H9 (cell line): ENCODE results near the gene TREML4. TPM values are rescaled to one million over a fixed set of nuclear protein-coding genes. Genes with fewer than 3 reads are reported as not detected.
A peak's percentile ranks its signal among the peaks of the same experiment; 100 is the strongest.

Experiments
- DNase-seq: peaks from one replicate; pipeline ENCODE4 v3.0.0-alpha.2; 2017
- H2AFZ ChIP-seq: one replicate; pipeline ENCODE4 v1.6.1; 2013; ENCODE audit warnings: mild to moderate bottlenecking, low read length, control low read depth, moderate library complexity
- H2AK5ac ChIP-seq: 2 replicates; pipeline ENCODE4 v1.6.1; 2013; ENCODE audit warnings: low read length, control low read depth, mixed read lengths; ENCODE audit not compliant: insufficient read length
- H2BK120ac ChIP-seq: one replicate; pipeline ENCODE4 v1.6.1; 2013; ENCODE audit warnings: low read depth, mild to moderate bottlenecking, low read length, control low read depth, inconsistent platforms; ENCODE audit not compliant: poor library complexity, severe bottlenecking
- H2BK12ac ChIP-seq: 2 replicates; pipeline ENCODE4 v1.6.1; 2013; ENCODE audit warnings: low read length, control low read depth, mixed read lengths, low read depth; ENCODE audit not compliant: insufficient read length
- H2BK15ac ChIP-seq: 2 replicates; pipeline ENCODE4 v1.6.1; 2013; ENCODE audit warnings: low read depth, low read length, control low read depth
- H2BK20ac ChIP-seq: one replicate; pipeline ENCODE4 v1.6.1; 2013; ENCODE audit warnings: low read depth, mild to moderate bottlenecking, low read length, control low read depth, inconsistent platforms; ENCODE audit not compliant: poor library complexity, severe bottlenecking
- H2BK5ac ChIP-seq: 2 replicates; pipeline ENCODE4 v1.6.1; 2013; ENCODE audit warnings: low read length, control low read depth, mixed read lengths; ENCODE audit not compliant: insufficient read length
- H3K14ac ChIP-seq: 2 replicates; pipeline ENCODE4 v1.6.1; 2013; ENCODE audit warnings: low read length, control low read depth; ENCODE audit not compliant: insufficient read depth
- H3K18ac ChIP-seq: 2 replicates; pipeline ENCODE4 v1.6.1; 2013; ENCODE audit warnings: low read depth, mild to moderate bottlenecking, mixed read lengths, low read length, control low read depth; ENCODE audit not compliant: insufficient read length
- H3K23ac ChIP-seq: 2 replicates; pipeline ENCODE4 v1.6.1; 2013; ENCODE audit warnings: low read length, control low read depth, mixed read lengths, low read depth; ENCODE audit not compliant: insufficient read length
- H3K23me2 ChIP-seq: 2 replicates; pipeline ENCODE4 v1.6.1; 2013; ENCODE audit warnings: low read depth, mild to moderate bottlenecking, mixed read lengths, low read length, control low read depth; ENCODE audit not compliant: insufficient read length, poor library complexity, severe bottlenecking
- H3K27ac ChIP-seq: 2 replicates; pipeline ENCODE4 v1.5.1; 2013; ENCODE audit warnings: low read length, control low read depth, mixed read lengths, low read depth; ENCODE audit not compliant: insufficient read length
- H3K27me3 ChIP-seq: 2 replicates; pipeline ENCODE4 v1.6.1; 2013; ENCODE audit warnings: low read length, control low read depth, inconsistent platforms; ENCODE audit not compliant: insufficient read depth
- H3K4ac ChIP-seq: 2 replicates; pipeline ENCODE4 v1.6.1; 2013; ENCODE audit warnings: low read depth, mild to moderate bottlenecking, control low read depth, inconsistent platforms, low read length, moderate library complexity
- H3K4me1 ChIP-seq: 2 replicates; pipeline ENCODE4 v1.6.1; 2013; ENCODE audit warnings: low read length, control low read depth, inconsistent platforms; ENCODE audit not compliant: insufficient read depth
- H3K4me2 ChIP-seq: 2 replicates; pipeline ENCODE4 v1.6.1; 2013; ENCODE audit warnings: low read length, control low read depth, mixed read lengths; ENCODE audit not compliant: insufficient read length, insufficient read depth
- H3K56ac ChIP-seq: 2 replicates; pipeline ENCODE4 v1.6.1; 2013; ENCODE audit warnings: low read depth, mild to moderate bottlenecking, mixed read lengths, low read length, control low read depth; ENCODE audit not compliant: insufficient read length
- H3K79me1 ChIP-seq: 2 replicates; pipeline ENCODE4 v1.6.1; 2013; ENCODE audit warnings: low read depth, mild to moderate bottlenecking, moderate library complexity, low read length, control low read depth, inconsistent platforms; ENCODE audit not compliant: insufficient read depth, poor library complexity, severe bottlenecking
- H3K79me2 ChIP-seq: 2 replicates; pipeline ENCODE4 v1.6.1; 2013; ENCODE audit warnings: low read length, control low read depth, inconsistent platforms; ENCODE audit not compliant: insufficient read depth
- H3K9ac ChIP-seq: 2 replicates; pipeline ENCODE4 v1.6.1; 2013; ENCODE audit warnings: low read length, control low read depth, mixed read lengths; ENCODE audit not compliant: insufficient read length; ENCODE audit errors: extremely low read depth
- H3K9me3 ChIP-seq: one replicate; pipeline ENCODE4 v1.6.1; 2013; ENCODE audit warnings: low read depth, low read length, inconsistent platforms; ENCODE audit not compliant: control insufficient read depth
- H3T11ph ChIP-seq: one replicate; pipeline ENCODE4 v1.6.1; 2013; ENCODE audit warnings: mild to moderate bottlenecking, low read length, control low read depth, inconsistent platforms
- H4K20me1 ChIP-seq: one replicate; pipeline ENCODE4 v1.6.1; 2013; ENCODE audit not compliant: control insufficient read depth, insufficient read length, insufficient read depth
- H4K5ac ChIP-seq: 2 replicates; pipeline ENCODE4 v1.6.1; 2013; ENCODE audit warnings: low read depth, mild to moderate bottlenecking, mixed read lengths, low read length, control low read depth; ENCODE audit not compliant: insufficient read length
- H4K8ac ChIP-seq: replicated peaks from 2 replicates; pipeline ENCODE4 v1.6.1; 2013; ENCODE audit warnings: low read length, control low read depth, mixed read lengths, low read depth; ENCODE audit not compliant: insufficient read length
- H4K91ac ChIP-seq: 2 replicates; pipeline ENCODE4 v1.6.1; 2013; ENCODE audit warnings: low read depth, mild to moderate bottlenecking, moderate library complexity, mixed read lengths, low read length, control low read depth; ENCODE audit not compliant: insufficient read length
- H3K27ac Mint-ChIP-seq, 3 experiments: 2 replicates in 2 of 3; 3 replicates in 1 of 3; pipeline ENCODE4 v1.8.0; 2020 to 2021; ENCODE audit warnings: mixed read lengths in 3 of 3, mild to moderate bottlenecking in 1 of 3, moderate library complexity in 1 of 3
- H3K27me3 Mint-ChIP-seq: 2 replicates; pipeline ENCODE4 v1.8.0; 2021; ENCODE audit warnings: low read depth, mild to moderate bottlenecking, moderate library complexity, mixed read lengths
- H3K36me3 Mint-ChIP-seq, 3 experiments: 2 replicates in 2 of 3; 3 replicates in 1 of 3; pipeline ENCODE4 v1.8.0; 2020 to 2021; ENCODE audit warnings: low read depth in 3 of 3, mixed read lengths in 3 of 3; ENCODE audit not compliant: insufficient read depth in 1 of 3
- H3K4me1 Mint-ChIP-seq, 2 experiments: 2 replicates each; pipeline ENCODE4 v1.8.0; 2020; ENCODE audit warnings: mixed read lengths in 2 of 2
- H3K4me3 Mint-ChIP-seq, 2 experiments: 2 replicates in 1 of 2; 3 replicates in 1 of 2; pipeline ENCODE4 v1.8.0; 2020 to 2021; ENCODE audit warnings: mild to moderate bottlenecking in 2 of 2, mixed read lengths in 2 of 2, moderate library complexity in 1 of 2
- H3K9me3 Mint-ChIP-seq, 2 experiments: 2 replicates in 1 of 2; 3 replicates in 1 of 2; pipeline ENCODE4 v1.8.0; 2020; ENCODE audit warnings: mild to moderate bottlenecking in 2 of 2, mixed read lengths in 2 of 2, moderate library complexity in 1 of 2
- CTCF ChIP-seq: fragments of 200-600 bp; sonication (generic); conservative IDR thresholded peaks from 3 replicates; pipeline ENCODE4 v1.8.0; 2021; ENCODE audit warnings: antibody characterized with exemption, mild to moderate bottlenecking
- WGBS: extraction: QIAGEN DNeasy Blood & Tissue Kit; methylation state at CpG from one replicate; pipeline ENCODE4 v1.1.7; 2013; ENCODE audit warnings: missing lambda C conversion rate, low lambda C conversion rate, mixed read lengths; ENCODE audit not compliant: insufficient read length; ENCODE audit errors: extremely low coverage; 5-methylcytosine and 5-hydroxymethylcytosine counted together
- total RNA-seq: library from RNA; stranded (reverse); gene quantifications from 2 replicates; pipeline ENCODE4 v1.2.1, GENCODE V29; 2021

TREML4 gene
- total RNA-seq, 1 experiment from 2014 or later, result not detected

- Histone ChIP-seq H3K18ac (no peak overlapping the region), H3K9me3 (no peaks in the 10 kb centered on the region)
- no CpG with 5 or more reads among the region's 9 CpGs for WGBS
These were observed 13.4 kb upstream of the TREML4 start for GRCh38 chr6:41214559-41215238.

More at GRCh38 chr6:41214559-41215238, 13.4 kb upstream of the TREML4 start:
- Histone ChIP-seq H2AFZ (no peak overlapping the region), H3K56ac (no peak overlapping the region), H3K79me2 (no peaks in the 10 kb centered on the region), H2BK5ac (no peak overlapping the region), H3K27ac (no peak overlapping the region), H2BK120ac (no peak overlapping the region), H4K8ac (no peak overlapping the region), H3K23me2 (no peaks in the 10 kb centered on the region), H2BK12ac (no peak overlapping the region), H4K91ac (no peak overlapping the region), H3T11ph (no peak overlapping the region), H3K14ac (no peak overlapping the region), H2BK15ac (no peak overlapping the region), H3K4me1 (no peaks in the 10 kb centered on the region), H3K27me3 (no peaks in the 10 kb centered on the region), H2BK20ac (no peak overlapping the region), H4K5ac (no peak overlapping the region), H3K9ac (no peak overlapping the region), H3K4ac (no peak overlapping the region), H4K20me1 (no peaks in the 10 kb centered on the region), H3K23ac (no peak overlapping the region), H2AK5ac (no peak overlapping the region), H3K4me2 (no peak overlapping the region), H3K79me1 (no peaks in the 10 kb centered on the region)
- TF ChIP-seq CTCF, result no peak
- Mint-ChIP-seq H3K4me1 (0 out of 4 replicates have a peak, but pooled peaks cover 0 to 2% of the 10 kb centered on the region in 2 experiments), H3K27ac (no peak overlapping the region), H3K9me3 (peaks cover 10 to 15% of the 10 kb centered on the region in 2 experiments), H3K27me3 (peaks cover 13% of the 10 kb centered on the region), H3K36me3 (no peaks in the 10 kb centered on the region; a peak in 3 of 7 replicates), H3K4me3 (no peak overlapping the region)
- peak; percentile 63 for DNase-seq
